ENCODE results near the gene TM6SF1. TPM values are rescaled to one million over a fixed set of nuclear protein-coding genes. Genes with fewer than 3 reads are reported as not detected.
A peak's percentile ranks its signal among the peaks of the same experiment; 100 is the strongest.

Gene TM6SF1
- total and polyA plus RNA-seq, 9 of the 15 experiments (the other 6 are each of a cell fraction or from before 2014, with no cell fraction given), result 1.0 to 5.6 (median 3.5) TPM

GRCh38 chr15:83108266-83109219 is 1.1 kb downstream of the TM6SF1 start (continued):
- TF ChIP-seq HBP1 (CRISPR knock-in tag; IDR thresholded peaks at IDR 0.05) (no peak), TFAP4 (CRISPR knock-in tag; IDR thresholded peaks at IDR 0.05; ENCODE audit: borderline replicate concordance) (peak; percentile 99), CBX1 (IDR thresholded peaks at IDR 0.05; ENCODE audit: low read depth) (0 out of 2 replicates have a peak, but pooled peaks have one; percentile 20), HDAC2 (IDR thresholded peaks at IDR 0.05) (peak; percentile 46; the same call in 1 of the 2 replicates), MAZ (CRISPR knock-in tag; conservative IDR thresholded peaks at IDR 0.05 in 1 of 2, IDR thresholded peaks at IDR 0.05 in 1 of 2) (peak in 1 of 2 experiments; percentile 52; a peak in 2 of 4 replicates), EP300 (IDR thresholded peaks at IDR 0.05; ENCODE audit: low read length) (peak; percentile 53; the same call in 1 of the 2 replicates), HDAC8 (tag; IDR thresholded peaks at IDR 0.05) (0 out of 2 replicates have a peak, but pooled peaks have one; percentile 11), NRF1 (conservative IDR thresholded peaks at IDR 0.05 in 1 of 2, IDR thresholded peaks at IDR 0.05 in 1 of 2) (peak; percentile 24 to 27; a peak in 1 of 4 replicates), ETV5 (CRISPR knock-in tag; IDR thresholded peaks at IDR 0.05; ENCODE audit: low read depth) (peak; percentile 63; the same call in 1 of the 2 replicates), ESRRA (IDR thresholded peaks at IDR 0.05; ENCODE audit: borderline replicate concordance, low read depth) (peak; percentile 24; the same call in 1 of the 2 replicates)

Data from K562 (cell line).